ENCODE data around the gene AKAP11.

The AKAP11 gene

DNA sequence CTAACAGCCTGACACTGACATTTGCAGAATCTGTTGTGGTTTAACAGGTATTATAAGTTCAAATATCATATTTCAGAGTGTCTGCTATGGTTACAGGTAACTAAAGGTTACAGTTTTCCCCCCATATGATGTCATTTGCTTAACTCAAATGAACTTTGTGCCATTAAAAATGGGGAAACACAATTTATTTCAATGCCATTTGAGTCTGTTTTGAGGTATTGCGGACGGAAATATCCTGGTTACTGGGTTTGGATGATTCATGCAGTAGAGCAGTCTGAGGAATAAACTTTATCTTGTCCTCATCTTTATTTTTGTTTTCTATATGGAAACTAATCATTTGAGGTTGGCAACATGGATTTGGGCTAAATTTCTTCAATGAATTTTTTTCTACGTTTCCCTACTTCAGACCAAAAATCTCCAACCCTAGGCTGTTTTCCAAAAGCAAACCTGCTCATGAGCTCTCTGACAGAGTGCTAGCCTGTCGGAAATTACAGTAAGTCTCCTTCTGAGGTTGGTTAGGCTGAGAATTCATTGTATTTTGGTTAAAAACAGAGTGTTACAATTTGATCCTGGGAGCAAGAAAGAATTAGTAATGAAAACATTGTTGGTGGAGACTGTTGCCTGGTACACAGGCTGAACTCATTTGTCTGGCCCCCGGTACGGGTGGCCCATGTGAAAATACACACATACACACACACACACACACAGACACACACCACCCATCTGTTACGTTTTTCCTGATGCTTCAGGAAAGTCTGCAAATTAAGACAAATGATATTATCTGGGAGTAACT is 66.1 kb downstream of the AKAP11 start:
- DNase-seq: no peak

DNA sequence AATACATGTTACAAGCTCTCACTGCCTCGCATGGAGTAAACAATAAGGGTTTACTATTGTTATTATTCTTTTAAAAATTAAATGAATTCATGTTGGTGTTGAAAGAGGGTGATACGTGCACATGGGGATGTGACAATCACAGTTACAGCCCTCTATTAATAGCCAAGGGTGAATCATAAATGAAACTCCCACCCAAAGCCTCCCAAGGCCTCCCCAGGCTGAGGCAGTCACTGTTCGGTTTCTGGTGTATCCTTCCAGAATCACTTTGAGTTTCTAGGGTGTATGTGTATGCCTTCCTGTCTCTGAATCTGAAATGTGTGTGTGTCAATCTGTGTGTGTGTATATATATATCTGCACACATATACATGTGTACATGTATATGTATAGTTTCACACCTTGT is 73.4 kb downstream of the AKAP11 start:
- no peak for DNase-seq

DNA sequence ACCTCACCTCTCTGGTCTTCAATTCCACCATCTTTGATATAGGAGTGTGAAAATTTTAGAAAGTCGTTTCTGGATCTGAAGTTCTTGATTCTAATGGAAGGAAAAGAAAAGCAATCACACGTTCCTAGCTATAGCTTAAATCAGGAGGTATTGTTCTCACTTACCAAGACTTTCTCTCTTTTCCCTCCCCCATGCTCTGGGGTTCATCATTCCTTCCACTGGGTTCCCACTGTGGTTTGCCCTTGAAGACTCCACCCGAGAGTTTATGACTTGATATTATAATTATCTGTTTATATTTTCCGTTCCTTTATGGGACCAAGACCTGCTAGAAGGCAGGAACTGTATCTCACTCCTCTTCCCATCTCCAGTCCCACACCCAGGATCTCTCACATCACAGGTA is 76.6 kb downstream of the AKAP11 start:
- DNase-seq: no peak

DNA sequence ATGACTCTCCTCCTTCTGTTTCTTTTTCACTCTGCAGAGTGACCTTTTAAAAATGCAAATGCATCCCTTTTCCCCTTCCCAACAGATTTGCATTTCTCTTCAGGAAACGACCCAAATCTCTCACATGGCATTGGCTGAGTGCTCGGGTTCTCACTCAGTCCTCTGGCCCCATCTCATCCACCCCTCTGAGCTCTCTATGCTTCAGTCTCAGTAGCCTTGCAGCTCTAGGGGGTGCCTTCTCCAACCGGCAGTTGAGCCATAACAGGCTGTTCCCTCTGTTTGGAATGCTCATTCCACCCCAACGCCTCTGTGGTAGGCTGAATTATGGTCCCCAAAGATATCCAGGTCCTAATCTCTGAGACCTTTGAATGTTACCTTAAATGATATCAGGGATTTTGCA is 78.2 kb downstream of the AKAP11 start:
- DNase-seq: no peak

DNA sequence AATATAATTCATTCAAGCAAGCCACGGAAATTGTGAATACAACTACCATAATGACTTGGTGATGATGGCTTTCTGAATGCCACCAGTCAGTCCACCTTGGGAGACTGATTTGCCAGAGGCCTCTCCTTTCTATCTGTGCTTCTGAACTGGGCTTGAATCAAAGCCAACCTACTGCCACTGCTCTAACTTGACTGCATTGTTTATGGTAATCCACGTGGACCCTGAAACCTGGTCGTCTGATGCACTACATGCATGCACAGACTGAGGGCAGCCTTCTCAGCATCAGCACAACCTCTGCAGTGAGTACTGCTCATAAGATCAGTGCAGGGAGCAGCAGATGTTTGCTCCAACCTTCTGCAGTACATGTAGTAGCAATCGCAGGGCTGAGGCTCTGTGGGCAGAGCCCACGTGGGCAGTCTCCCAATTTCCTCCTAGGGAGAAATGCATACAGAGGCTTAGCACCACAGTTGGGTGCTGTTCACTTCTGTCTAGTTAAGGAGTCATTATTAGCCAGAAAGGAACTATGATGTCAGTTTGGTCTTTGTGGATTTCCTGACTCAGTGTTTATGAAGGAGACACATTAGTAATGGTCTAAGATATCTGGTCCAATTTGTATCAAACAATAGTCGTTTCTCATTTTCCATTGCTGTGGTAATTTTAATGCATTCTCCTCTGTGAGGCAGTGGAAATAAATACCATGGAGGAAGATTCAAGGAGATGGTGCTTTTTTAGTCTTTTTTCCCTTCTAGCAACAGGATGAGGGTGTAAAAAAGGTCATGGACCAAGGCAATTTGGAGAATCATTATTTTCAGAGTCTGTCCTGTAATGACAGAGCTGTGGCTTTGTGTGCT is 82.5 kb downstream of the AKAP11 start:
- DNase-seq: peak; percentile 36 to 66

DNA sequence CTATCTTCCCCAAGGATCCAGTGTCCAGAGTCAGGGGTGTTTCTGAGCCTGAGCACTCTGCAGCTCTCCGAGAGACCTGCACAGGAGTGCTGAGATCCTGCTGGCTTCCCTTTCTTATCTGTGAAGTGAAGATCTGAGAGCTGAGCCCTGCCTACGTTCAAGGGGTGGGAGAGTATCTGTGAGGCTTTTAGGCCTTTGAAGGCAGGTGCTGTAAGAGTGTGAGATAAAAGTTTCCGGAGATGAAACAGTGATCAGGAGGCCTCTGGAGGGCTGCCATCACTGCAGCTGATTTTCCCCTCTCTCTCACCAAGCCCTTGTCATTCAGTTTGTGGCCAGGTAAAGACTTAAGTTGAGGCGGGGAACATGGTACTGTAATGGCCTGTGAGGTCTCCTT is 83.1 kb downstream of the AKAP11 start:
- DNase-seq: peak; percentile 22 to 65

DNA sequence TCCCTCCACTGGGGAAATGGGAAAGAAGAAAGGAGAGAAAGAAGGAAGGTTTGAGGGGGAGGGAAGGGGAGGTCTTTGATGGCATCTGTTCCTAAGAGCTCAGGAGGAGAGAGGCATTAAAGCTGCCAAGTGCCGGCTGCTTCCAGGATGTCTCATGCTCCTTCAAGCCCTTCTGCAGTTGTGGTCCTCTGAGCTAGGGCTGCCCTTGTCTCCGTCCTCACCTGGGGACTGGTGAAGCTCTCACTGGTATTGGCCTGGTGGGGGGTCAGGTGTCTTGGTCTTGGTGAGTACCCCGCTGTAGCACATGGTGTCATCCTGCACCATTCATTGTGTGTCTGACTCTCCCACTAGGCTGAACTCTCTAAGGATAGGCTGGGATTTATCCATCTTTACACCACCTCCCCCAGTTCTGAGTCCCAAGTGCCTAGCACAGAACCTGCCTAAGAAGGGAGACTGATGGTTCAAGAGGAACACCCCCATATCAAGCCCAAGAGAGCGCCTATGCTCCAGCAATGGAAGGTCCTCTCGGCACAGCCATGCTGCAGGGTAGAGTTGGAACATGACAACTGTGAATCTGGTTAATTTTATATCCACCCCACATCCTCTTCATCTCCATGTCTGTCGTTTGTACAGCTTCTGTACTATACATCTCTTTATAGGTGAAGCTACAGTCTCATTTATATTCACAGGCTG is 83.7 kb downstream of the AKAP11 start:
- no peak for DNase-seq

DNA sequence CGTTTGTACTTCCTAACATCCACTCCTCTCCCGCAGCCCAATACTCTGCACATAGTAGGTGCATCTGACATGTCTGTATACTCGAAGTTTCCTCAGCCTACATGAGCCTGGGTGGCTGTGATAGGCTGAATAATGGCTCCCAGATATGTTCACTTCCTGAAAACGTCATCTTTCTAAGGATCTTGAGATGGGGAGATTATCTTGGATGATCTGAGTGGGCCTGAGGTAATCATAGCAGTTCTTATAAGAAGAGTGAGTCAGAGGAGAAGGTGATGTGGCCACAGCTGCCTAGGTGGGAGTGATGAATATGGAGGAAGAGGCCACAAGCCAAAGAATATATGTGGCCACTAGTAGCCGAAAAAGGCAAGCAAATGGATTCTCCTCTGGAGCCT is 84.2 kb downstream of the AKAP11 start:
- no peak for DNase-seq

DNA sequence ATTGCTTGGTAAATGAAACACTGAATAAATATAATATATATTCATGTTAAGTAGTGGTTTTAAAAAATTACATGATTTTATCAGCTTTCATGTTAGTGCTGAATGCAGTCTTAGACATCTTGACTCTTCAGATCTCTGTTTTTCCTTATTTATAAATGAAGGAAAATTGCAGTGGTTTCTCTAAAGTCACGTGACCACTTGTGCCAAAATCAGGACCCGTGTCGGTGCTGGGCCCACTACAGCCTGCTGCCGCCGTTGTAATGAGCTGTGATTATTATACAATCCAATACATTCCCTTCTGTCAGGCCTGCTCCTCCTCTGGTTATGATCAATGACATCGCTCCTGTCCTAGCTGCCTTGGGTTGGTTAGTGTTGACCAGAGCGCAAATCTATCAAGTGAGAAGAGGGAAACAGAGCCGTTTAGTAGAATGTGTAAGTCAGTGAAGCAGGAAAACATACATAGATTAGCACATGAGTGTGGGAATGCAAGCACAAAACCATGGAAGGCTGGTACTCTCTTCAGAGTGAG is 88.2 kb downstream of the AKAP11 start:
- no peak for DNase-seq

DNA sequence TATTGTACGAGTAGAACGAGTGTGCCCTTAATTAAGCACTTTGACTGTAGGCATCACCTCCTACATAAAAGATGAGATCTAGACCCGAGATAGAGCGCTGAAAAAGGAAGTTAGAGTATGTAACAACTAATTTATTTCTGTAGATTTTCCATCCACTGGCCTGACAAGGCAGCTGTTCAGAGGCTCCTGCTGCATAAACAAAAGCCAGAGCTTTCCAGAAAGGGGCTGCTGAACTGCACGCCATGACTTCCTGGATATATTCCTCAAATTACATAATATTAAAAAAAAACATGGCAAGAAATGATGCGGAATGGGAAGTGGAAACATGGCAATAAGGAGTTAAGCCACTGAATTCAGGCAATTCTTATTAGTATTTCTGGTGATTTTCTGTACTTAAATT is 89.7 kb downstream of the AKAP11 start:
- no peak for DNase-seq

DNA sequence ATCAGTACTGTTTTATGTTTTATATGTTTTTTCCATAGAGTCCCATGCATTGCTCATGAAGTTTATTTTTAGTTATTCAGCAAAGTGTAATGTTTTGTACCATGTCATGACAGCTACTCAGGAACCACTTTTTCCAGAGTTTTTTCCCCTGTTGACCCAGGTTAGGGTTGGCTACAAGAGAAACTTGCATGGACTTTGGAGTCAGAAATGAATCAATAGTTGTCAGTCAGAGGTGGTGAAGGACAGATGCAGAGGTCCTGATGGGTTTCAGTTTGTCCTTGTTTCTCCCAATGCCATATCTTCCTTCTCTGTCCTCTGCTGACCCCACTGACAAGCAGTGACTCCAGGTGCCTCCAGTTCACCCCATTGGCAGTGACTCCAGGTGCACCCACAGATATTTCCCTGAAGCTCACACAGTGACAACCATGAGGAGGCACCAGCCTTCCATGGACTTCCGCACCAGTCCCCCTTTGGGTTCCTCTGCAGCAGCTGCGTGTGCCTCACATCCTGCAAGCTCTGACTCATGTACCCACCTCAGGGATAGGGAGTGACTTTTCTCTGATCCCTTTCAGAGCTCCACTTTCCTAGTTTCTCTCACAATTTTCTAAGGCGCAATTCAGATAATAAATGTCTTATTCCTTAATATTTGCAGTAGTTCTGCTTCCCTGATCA is 92.1 kb downstream of the AKAP11 start:
- no peak for DNase-seq

DNA sequence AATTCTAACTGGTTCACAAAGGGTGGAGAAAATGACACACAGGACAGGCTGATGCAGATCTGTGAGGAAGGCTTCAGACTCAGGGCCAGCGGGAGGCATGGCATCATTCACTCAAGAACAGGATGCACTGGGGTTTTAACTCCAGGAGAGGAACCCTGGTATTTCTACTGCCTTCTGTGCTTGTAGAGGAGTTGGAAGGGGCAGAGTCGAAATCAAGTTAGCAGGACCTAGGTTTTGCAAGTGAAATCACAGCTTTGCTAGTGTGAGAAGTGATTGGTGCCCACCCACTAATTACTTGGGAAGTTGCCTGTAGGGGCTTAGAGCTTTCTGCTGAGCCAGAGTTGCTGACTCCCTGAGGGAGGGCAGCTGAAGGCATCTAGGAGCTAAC is 92.7 kb downstream of the AKAP11 start:
- DNase-seq: no peak

DNA sequence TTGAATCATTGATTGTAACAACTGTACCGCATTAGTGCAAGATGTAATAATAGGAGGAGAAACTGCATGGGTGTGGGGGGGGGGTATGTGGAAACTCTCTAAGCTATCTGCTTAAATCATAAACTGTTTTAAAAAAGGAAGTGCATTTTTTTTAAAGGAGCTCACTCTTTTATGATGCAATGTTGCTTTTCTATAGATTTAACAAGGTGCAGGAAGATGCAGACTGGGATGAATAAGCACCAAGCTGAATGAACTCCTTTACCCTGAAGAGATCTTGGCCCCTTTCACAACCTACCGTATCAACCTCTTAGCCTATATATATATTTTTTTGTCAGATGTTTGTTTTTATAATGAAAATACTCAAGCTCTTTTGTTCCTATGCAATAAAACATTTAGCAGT is 95.9 kb downstream of the AKAP11 start:
- DNase-seq: no peak

DNA sequence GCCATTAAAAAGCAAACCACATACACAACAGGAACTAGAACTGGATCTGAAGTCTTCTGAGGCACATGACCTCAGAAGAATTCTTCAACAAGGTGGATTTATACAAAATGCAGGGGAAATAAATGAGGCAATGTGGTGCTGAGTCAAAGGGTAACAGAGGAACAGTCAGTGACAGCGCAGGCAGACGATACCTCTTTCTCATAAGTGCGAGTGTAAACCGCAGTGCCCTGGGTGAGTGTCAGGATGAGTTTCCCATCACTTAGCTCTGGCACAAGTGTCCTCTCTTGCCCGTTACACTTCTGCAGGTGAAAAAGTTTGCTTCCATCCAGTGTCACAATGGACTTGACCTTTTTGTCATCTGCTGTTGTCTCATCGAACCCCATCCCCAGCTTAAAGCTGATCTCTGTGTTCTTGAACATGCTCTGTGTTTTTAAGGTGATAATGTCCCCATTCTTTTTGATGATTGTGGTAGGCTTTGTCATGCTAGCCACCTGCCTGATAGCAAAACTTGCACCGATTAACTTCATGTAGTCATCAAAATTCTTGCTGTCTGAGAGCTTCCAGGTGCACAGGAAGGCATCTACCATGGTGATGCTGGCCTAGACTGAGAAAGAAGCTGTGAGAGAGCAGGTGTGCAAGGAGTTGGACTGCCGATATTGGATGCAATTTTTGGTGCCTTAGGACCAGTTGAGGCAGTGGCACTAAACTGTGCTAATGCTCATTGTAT is 97.3 kb downstream of the AKAP11 start:
- DNase-seq: no peak

DNA sequence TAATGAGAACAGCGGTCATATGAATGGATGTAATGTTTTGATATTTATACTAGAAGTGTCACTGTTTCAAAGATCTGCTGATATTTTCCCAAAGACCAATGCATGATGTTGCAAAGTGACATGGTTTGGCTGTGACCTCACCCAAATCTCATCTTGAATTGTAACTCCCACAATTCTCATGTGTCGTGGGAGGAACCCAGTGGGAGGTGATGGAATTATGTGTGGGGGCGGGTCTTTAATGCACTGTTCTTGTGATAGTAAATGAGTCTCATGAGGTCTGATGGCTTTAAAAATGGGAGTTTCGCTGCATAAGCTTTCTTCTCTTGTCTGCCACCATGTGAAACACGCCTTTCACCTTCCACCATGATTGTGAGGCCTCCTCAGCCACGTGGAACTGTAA is 98.3 kb downstream of the AKAP11 start:
- no peak for DNase-seq

Data from CD4-positive, alpha-beta T cell treated with Interferon alpha-2 for 1 hour (primary cell).